Activated T-helper 1 cell treated with anti-CD3 and anti-CD28 coated beads, Interleukin-2, amount 50 U/mL, for 16 hours (primary cell): Measurements from ENCODE around the gene RFWD3.

ENCODE experiments used
- DNase-seq, 2 donors: peaks; one replicate each; pipeline ENCODE4 v3.0.0-alpha.2; 2020; ENCODE audit warnings: low read depth in 1 of 2, low spot score in 1 of 2

Gene RFWD3

DNA sequence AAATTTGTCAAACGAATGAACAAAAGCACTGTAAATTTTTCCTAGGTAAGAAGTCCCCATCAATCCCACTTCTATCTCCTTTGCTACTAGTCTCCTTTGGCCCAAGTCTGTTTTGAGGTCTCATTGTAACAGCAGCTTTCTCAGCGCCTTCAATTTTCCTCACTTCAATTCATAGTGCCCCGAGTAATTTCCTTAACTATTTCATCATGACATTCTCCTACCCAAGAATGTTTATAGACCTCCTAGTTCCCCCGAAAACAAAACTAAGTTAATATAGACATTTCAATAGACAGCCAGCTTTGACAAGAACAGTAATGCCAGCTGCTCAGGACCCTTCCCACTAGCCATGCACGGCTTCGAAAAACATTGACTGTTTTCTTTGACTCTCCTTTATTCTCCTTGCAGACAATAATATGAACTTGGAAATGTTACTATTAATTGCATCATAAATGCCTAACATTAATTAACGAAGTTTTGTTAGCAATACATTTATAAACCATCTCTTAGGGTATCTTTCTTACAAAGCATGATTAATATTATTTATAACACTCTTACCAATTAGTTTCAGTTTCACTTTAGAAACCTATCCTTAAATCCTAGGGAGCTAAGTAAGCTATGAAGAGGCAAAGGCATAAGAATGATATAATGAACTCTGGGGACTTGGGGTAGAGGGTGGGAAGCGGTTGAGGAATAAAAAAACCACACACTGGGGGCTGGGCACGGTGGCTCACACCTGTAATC, 82.6 kb downstream of the RFWD3 start:
- DNase-seq = no peak

DNA sequence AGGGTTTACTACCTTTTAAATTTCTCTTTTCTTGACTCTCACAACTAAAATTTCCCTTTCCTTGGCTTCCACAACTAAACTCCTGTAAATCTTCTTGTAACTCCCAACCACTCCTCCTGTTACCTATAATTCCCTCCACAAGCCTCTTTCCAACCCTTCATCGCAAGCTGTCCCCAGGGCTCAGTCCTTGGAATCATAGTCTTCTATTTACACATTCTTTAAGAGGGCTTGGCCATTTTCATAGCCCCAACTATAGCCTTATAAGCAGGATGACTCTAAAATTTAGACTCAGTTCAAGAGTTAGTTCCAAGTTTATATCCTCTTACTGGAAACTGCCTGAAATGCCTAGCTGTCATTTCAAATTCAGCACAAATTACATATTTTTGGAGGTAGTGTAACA, 83.7 kb downstream of the RFWD3 start:
- DNase-seq = no peak

DNA sequence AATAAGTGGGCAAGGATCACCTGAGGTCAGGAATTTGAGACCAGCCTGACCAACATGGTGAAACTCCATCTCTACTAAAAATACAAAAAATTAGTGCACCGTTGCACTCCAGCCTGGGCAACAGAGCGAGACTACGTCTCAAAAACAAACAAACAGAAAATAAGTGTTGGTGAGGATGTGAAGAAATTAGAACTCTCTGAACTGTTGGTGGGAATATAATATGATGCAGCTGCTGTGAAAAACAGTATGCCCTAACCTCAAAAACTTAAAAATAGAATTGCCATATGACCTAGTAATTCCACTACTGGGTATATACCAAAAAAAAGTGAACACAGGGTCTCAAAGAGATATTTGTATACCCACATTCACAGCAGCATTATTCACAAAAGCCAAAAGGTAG, 85.8 kb downstream of the RFWD3 start:
- no peak for DNase-seq

DNA sequence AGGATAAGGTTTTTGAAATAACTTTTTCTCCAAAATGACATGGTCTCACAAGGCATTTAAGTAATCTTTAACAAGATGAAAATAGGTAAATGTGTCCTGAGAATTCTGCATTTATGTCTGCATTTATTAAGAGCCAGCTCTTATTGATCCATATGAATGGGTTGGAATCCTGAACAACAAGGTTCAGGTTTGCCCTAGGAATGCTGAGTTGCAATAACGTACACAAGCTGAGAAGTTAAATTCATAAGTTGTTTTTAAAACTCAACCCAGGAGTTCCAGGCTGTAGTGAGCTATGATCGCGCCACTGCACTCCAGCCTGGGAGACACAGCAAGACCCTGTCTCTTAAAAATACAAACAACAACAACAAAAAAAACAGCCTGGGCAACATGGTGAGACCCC, 87.8 kb downstream of the RFWD3 start:
- DNase-seq = no peak

DNA sequence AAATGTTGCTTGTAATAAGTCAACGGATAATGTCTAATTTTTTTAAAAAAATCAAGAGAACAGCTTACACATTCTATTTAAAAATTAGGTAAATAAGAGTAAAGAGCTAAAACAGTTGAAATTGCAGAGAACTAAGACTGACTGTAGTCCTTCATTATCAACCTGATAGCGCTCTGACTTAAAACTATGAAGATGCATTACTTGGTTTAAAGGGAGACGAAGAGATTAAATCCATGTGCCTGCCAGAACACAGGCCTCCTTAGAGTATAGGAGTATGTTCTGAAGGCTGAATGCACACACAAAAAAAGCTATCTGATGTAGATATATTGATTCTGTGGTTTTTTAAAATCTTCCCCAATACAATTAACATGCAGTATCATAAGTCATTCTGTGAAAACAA, 88.2 kb downstream of the RFWD3 start:
- no peak for DNase-seq

DNA sequence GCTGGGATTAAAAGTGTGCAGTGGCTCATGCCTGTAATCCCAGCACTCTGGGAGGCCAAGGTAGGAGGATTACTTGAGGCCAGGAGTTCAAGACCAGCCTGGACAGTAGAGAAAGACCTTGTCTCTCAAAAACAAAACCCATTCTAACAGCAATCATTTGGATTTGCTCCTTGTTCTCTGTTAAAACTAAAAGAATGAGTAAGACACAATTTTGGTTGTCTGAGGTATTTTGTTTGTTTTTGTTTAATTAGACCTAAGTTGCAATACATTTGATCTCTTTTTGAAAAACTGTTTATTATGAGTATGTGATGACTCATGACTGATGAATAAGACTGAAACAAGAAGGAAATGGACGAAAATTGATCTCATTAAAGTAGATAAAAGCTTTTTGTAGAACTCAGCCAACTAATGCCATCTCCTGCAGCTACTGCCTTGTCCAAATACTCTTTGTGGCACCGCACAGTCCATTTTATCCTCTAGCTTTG, 88.8 kb downstream of the RFWD3 start:
- no peak for DNase-seq

DNA sequence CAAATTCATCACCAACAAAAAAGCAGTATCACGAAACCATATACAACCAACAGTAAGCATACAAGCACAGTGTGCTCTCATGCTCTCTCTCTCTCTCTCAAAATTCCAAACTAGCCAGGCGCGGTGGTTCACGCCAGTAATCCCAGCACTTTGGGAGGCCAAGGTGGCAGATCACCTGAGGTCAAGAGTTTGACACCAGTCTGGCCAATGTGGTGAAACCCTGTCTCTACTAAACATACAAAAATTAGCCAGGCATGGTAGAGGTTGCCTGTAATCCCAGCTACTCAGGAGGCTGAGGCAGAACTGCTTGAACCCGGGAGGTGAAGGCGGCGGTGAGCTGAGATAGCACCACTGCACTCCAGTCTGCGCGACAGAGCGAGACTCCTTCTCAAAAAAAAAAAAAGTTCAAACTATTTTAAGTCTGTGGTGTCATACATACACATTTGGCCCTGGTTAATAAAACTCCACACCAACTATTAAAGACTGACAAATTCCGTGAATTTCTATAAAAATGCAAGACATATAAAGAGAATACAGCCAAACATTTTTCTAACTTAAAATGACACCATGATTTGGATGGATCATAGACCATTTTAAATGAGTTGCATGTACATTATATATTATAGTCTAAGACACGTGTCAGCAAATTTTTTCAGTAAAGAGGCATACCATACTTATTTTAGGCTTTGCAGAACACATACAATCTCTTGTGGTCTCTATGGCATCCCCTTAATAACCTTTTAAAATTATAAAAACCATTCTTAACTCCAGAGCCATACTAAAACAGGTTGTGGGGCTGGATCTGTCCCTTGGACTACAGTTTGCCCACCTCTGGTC, 90.7 kb downstream of the RFWD3 start:
- DNase-seq = no peak

DNA sequence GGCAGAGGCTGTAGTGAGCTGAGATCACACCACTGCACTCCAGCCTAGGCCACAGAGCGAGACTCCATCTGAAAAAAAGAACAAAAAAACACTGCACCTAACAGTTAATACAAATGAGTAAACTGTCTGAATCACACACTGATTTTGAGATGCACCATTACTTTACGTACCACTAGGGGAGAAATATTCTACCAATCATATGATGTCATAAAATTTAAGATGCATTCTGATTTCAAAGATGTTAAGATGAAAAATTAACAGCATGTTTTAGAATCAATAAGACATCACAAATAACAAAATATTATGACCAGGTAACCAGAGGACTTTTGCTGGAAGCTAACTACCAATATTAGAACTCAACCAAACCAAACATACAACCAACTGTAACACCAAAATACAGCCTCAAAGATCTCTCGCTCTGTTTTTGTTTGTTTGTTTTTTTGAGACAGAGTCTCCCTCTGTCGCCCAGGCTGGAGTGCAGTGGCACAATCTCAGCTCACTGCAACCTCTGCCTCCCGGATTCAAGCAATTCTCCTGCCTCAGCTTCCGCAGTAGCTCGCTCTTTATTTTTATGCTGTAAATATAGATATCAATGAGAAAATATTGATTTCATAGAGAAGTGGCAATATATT, 91.4 kb downstream of the RFWD3 start:
- DNase-seq = no peak

DNA sequence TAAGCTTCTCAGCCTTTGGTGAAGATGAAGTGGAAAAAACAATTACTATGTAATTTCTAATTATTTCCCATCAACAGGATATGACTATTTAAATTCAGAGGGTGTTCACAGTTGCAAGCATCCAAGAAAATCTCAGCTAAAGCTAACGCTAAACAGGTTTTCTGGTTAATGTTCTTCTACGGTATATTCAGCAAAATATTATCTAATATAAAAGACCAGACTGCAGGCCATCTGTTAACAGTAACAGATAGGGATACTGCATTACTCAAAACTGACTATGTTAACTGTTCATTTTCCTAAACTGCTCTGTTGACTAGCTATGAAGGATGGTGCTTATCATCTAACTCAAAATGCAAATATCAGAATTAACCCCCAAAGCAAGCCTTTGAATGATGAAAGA, 92.5 kb downstream of the RFWD3 start:
- DNase-seq = no peak

DNA sequence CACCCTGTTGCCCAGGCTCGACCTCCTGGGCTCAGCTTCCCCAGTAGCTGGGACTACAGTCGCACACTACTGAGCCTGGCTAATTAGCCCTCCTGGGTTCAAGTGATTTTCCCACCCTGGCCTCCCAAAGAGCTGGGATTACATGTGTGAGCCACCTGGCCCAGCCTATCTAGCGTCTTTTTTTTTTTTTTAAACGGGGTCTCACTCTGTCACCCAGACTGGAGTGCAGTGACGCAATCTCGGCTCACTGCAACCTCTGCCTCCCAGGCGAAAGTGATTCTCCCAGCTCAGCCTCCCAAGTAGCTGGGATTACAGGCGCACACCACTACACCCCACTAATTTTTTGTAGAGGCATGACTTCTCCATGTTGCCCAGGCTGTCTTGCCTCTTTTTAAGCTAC, 93.1 kb downstream of the RFWD3 start:
- no peak for DNase-seq
